ENCODE data around the gene SLC23A1. TPM values are rescaled to one million over a fixed set of nuclear protein-coding genes. Genes with fewer than 3 reads are reported as not detected.

The SLC23A1 gene
- total RNA-seq, 4 donors from 2014 or later: not detected

DNA sequence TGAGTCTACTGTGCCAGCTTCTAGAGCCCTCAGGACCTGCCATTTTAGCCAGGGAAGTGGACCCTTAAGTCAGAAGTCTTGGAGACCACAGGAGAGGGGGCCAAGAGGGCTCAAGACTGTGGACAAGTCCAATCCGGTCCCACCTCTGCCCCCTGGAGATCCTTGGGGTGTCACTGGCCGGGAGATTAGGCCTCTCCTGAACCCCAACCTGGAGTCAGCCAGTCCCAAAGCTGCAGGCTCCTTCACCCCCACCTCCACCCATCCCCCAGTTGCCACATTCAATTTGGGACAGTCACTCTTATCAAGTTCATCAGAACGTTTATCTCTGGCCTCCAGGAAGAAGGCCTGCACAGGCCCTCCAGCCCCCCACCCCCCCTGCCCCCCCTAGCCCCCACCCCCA is 290 bp downstream of the SLC23A1 start:
- WGBS, 2 donors (ENCODE audit: low coverage in 1 of 2): 0% methylated on average over 1 of the region's 3 CpGs; no CpG with 5 or more reads in 1 of the 2 donors

DNA sequence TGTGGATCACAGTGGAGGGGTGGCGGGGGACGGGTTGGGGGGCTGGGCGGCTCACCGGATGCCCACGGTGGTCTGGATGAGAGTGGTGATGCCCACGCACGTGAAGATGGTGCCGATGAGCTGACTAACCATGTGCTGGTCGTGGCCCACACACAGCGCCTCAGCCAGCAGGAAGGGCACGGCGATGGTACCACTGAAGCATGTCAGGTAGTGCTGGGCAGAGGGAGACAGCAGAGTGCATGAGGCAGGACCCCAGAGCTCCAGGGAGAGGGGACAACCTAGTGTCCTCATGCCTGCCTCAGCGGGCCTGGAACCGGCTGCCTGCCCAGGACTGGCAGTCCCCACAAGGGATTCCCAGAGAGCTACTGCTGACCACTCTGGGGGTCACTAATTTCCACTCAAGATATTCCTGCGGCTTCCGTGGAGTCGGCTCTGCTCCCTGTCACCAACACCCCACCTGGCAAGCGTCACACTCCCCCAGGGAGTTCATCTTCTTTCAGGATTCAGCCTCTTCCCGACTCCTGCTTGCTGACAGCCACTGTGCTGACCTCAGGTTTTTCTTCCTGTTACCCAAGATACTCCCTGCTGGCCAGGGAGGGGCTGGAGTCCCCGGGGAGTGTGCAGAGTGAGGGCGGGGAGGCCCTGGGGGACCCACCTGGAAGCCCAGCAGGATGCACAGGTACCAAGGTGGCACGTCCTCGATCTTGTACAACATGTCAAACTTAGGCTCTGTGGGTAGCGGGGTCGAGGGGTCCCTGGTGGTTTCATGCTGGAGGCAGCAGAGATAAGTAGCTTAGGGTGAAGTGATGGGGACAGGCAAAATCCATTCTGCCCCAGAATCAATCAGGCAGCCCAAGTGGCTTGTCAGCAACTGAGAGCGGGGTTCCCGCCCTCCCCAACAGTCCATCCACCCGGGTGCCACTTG is 998 bp downstream of the SLC23A1 start:
- no peak overlapping the region for H3K4me3 ChIP-seq
- TF ChIP-seq POLR2AphosphoS5 (IDR thresholded peaks at IDR 0.05): no peak
- no peak for TF ChIP-seq EP300 (IDR thresholded peaks at IDR 0.05)
- TF ChIP-seq, protein P1, sequence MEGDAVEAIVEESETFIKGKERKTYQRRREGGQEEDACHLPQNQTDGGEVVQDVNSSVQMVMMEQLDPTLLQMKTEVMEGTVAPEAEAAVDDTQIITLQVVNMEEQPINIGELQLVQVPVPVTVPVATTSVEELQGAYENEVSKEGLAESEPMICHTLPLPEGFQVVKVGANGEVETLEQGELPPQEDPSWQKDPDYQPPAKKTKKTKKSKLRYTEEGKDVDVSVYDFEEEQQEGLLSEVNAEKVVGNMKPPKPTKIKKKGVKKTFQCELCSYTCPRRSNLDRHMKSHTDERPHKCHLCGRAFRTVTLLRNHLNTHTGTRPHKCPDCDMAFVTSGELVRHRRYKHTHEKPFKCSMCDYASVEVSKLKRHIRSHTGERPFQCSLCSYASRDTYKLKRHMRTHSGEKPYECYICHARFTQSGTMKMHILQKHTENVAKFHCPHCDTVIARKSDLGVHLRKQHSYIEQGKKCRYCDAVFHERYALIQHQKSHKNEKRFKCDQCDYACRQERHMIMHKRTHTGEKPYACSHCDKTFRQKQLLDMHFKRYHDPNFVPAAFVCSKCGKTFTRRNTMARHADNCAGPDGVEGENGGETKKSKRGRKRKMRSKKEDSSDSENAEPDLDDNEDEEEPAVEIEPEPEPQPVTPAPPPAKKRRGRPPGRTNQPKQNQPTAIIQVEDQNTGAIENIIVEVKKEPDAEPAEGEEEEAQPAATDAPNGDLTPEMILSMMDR (IDR thresholded peaks at IDR 0.05): no peak
- no peak for TF ChIP-seq POLR2A (IDR thresholded peaks at IDR 0.05)
- no peak overlapping the region for H3K27ac ChIP-seq
- peaks cover 0 to 21% (median 3%) of the 10 kb centered on the region in 3 donors for H3K4me1 ChIP-seq
- WGBS, 2 donors (ENCODE audit: low coverage in 1 of 2): 50 to 93% methylated on average over 1 to 3 of the region's 28 CpGs
- ATAC-seq: no peak
- no peaks in the 10 kb centered on the region for H3K27me3 ChIP-seq
- no peaks in the 10 kb centered on the region for H3K9me3 ChIP-seq
- H3K36me3 ChIP-seq: peaks cover 0 to 7% of the 10 kb centered on the region in 2 donors

More for the DNA sequence above, 290 bp downstream of the SLC23A1 start:
- TF ChIP-seq, protein P1 (IDR thresholded peaks at IDR 0.05): no peak
- TF ChIP-seq EP300 (IDR thresholded peaks at IDR 0.05): no peak
- no peak for TF ChIP-seq POLR2AphosphoS5 (IDR thresholded peaks at IDR 0.05)
- TF ChIP-seq POLR2A (IDR thresholded peaks at IDR 0.05): no peak
- H3K4me3 ChIP-seq: no peak overlapping the region
- H3K9me3 ChIP-seq: no peaks in the 10 kb centered on the region
- H3K4me1 ChIP-seq: peaks cover 0 to 22% (median 4%) of the 10 kb centered on the region in 3 donors
- ATAC-seq: no peak
- H3K27me3 ChIP-seq: no peaks in the 10 kb centered on the region
- H3K27ac ChIP-seq: no peak overlapping the region
- peaks cover 0 to 4% of the 10 kb centered on the region in 2 donors for H3K36me3 ChIP-seq

DNA sequence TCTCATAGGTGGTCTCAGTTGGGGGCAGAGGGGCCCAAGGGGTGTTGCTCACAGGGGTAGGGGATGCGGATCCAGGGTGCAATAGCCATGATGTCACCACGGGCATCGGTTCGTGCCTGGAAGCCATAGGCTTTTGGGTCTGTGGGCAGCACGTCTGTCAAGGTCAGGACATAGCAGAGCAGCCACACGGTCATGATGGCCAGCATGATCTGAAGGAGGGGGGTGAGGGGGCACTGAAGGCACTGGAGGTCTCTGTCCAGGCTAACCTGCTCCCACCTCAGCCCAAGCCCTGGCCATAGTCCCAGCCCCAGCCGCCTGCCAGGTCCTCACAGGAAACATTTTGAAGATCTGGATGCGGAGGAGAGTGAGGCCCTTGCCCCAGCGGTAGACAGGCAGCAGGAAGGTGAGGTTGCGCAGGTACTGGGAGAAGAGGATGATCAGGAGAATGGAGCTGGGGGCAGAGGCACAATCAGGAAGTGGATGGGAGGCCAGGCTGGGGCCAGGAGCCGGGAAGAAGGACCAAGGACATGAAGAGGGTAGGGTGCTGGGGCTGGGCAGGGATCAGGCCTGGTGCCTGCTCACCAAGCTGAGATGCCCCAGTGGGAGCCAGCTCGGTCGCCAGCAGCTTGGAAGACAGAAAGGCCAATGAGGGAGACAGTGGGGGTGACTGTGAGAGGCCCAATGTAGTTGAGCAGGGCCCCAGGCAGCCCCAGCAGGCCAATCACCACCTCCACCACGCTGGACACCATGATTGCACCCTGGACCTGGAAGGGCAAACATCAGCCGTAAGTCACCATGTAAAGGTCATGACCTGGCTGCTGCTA is 3.3 kb downstream of the SLC23A1 start:
- no peak overlapping the region for H3K27ac ChIP-seq
- H3K27me3 ChIP-seq: no peaks in the 10 kb centered on the region
- H3K36me3 ChIP-seq: peaks cover 0 to 15% of the 10 kb centered on the region in 2 donors
- ATAC-seq: no peak
- H3K4me1 ChIP-seq: peaks cover 0 to 23% (median 3%) of the 10 kb centered on the region in 3 donors
- H3K4me3 ChIP-seq: no peak overlapping the region
- TF ChIP-seq POLR2A (IDR thresholded peaks at IDR 0.05): no peak
- TF ChIP-seq POLR2AphosphoS5 (IDR thresholded peaks at IDR 0.05): no peak
- no peak for TF ChIP-seq EP300 (IDR thresholded peaks at IDR 0.05)
- TF ChIP-seq, protein P1 (IDR thresholded peaks at IDR 0.05): no peak
- 55 to 80% methylated on average over 4 to 5 of the region's 15 CpGs for WGBS, 2 donors (ENCODE audit: low coverage in 1 of 2)
- no peaks in the 10 kb centered on the region for H3K9me3 ChIP-seq

DNA sequence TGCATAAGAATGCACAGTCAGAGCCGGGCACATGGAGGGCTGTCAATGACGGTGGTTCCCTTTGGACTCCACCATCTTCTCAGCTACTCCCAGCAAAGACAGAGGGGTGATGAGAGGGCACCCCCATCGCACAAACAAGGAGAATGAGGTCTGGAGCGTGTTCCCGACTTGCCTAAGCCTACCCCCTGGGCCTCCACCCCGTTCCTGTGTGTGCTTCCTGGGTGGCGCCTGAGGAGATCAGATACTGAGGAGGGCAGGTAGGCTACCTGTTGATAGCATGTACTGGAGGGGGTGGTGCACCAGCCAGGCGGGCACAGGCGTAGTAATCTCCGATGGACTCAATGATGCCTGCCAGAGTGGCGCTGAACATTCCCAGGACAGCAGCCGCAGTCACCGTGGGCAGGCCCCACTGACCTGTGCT is 4.1 kb downstream of the SLC23A1 start:
- H3K4me3 ChIP-seq: no peak overlapping the region
- peaks cover 0 to 25% (median 0%) of the 10 kb centered on the region in 3 donors for H3K4me1 ChIP-seq
- 72% methylated on average over 5 of the region's 13 CpGs; no CpG with 5 or more reads in 1 of the 2 donors for WGBS, 2 donors (ENCODE audit: low coverage in 1 of 2)
- H3K36me3 ChIP-seq: peaks cover 0 to 20% of the 10 kb centered on the region in 2 donors
- no peak overlapping the region for H3K27ac ChIP-seq
- no peaks in the 10 kb centered on the region for H3K9me3 ChIP-seq
- ATAC-seq: no peak
- TF ChIP-seq POLR2AphosphoS5 (IDR thresholded peaks at IDR 0.05): no peak
- TF ChIP-seq, protein P1 (IDR thresholded peaks at IDR 0.05): no peak
- no peak for TF ChIP-seq EP300 (IDR thresholded peaks at IDR 0.05)
- no peaks in the 10 kb centered on the region for H3K27me3 ChIP-seq
